ENCODE data around the gene CDC42BPG. TPM values are rescaled to one million over a fixed set of nuclear protein-coding genes. Genes with fewer than 3 reads are reported as not detected.

The CDC42BPG gene
- total and polyA plus RNA-seq, 9 of the 15 experiments (the other 6 are each of a cell fraction or from before 2014, with no cell fraction given), result 0.04 to 8.8 (median 2.1) TPM

DNA sequence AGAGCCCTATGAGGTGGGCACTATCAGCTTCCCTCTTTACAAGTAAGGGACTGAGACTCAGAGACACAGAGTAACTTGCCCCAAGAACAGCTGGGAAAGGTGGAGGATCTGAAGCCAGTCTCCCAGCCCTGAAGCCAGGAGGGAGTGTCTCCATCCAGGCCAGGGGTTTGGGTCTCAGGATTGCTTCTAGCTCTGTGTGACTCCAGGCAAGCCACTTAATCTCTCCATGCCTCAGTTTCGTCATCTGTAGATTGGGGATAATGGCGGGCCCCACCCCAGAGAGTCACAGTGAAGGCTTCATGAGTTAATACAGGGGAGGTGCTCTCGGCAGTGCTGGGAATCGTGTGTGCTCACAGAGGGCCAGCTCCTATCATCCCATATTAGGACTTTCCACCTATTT, 52.0 kb downstream of the CDC42BPG start:
- no peaks in the 10 kb centered on the region for H3K27me3 ChIP-seq (ENCODE audit: control insufficient read depth in 2 of 2, insufficient read depth in 2 of 2, low read length in 2 of 2)
- H3K4me1 ChIP-seq (replicated peaks in 1 of 2; ENCODE audit: control insufficient read depth in 2 of 2, insufficient read depth in 2 of 2, low read length in 2 of 2), result peaks cover 3 to 36% of the 10 kb centered on the region in 2 experiments; a peak in 4 of 5 replicates
- no peak overlapping the region for H2AFZ ChIP-seq (ENCODE audit: low read depth, low read length)
- TF ChIP-seq ESRRA (IDR thresholded peaks at IDR 0.05; ENCODE audit: borderline replicate concordance, low read depth), result no peak
- no peak for TF ChIP-seq HNRNPH1 (optimal IDR thresholded peaks at IDR 0.05; ENCODE audit: low read depth, low read length)
- TF ChIP-seq LEF1 (IDR thresholded peaks at IDR 0.05), result no peak
- TF ChIP-seq BDP1 (IDR thresholded peaks at IDR 0.05; ENCODE audit: insufficient read depth, insufficient read length), result no peak
- TF ChIP-seq, protein P1, sequence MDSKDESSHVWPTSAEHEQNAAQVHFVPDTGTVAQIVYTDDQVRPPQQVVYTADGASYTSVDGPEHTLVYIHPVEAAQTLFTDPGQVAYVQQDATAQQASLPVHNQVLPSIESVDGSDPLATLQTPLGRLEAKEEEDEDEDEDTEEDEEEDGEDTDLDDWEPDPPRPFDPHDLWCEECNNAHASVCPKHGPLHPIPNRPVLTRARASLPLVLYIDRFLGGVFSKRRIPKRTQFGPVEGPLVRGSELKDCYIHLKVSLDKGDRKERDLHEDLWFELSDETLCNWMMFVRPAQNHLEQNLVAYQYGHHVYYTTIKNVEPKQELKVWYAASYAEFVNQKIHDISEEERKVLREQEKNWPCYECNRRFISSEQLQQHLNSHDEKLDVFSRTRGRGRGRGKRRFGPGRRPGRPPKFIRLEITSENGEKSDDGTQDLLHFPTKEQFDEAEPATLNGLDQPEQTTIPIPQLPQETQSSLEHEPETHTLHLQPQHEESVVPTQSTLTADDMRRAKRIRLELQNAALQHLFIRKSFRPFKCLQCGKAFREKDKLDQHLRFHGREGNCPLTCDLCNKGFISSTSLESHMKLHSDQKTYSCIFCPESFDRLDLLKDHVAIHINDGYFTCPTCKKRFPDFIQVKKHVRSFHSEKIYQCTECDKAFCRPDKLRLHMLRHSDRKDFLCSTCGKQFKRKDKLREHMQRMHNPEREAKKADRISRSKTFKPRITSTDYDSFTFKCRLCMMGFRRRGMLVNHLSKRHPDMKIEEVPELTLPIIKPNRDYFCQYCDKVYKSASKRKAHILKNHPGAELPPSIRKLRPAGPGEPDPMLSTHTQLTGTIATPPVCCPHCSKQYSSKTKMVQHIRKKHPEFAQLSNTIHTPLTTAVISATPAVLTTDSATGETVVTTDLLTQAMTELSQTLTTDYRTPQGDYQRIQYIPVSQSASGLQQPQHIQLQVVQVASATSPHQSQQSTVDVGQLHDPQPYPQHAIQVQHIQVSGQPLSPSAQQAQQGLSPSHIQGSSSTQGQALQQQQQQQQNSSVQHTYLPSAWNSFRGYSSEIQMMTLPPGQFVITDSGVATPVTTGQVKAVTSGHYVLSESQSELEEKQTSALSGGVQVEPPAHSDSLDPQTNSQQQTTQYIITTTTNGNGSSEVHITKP (IDR thresholded peaks at IDR 0.05; ENCODE audit: partially characterized antibody), result no peak
- 0 out of 2 replicates have a peak, but pooled peaks have one; percentile 28 for TF ChIP-seq BCOR (IDR thresholded peaks at IDR 0.05)
- TF ChIP-seq STAT5B (CRISPR knock-in tag; IDR thresholded peaks at IDR 0.05), result no peak
- peak in 1 of 2 experiments; percentile 29; a peak in 1 of 4 replicates for TF ChIP-seq KDM1A (IDR thresholded peaks at IDR 0.05)
- 0 out of 4 replicates have a peak, but pooled peaks of 1 of the 2 experiments have one; percentile 20 for TF ChIP-seq RCOR1 (IDR thresholded peaks at IDR 0.05; ENCODE audit: borderline replicate concordance in 1 of 2, low read depth in 2 of 2, low read length in 2 of 2)
- TF ChIP-seq ETS2 (tag; IDR thresholded peaks at IDR 0.05; ENCODE audit: borderline replicate concordance, poor library complexity, severe bottlenecking), result no peak
- no peaks in the 10 kb centered on the region for H3K9me1 ChIP-seq (ENCODE audit: control insufficient read depth, insufficient read depth, low read length)
- no peaks in the 10 kb centered on the region for H3K9me3 ChIP-seq (replicated peaks; ENCODE audit: control insufficient read depth, insufficient read depth, low read depth, low read length)
- ChIA-PET POLR2A (interaction anchor here (0.6 kb wide), 1 partner anchor 203 kb away, joined by 3 read pairs; no protein-coding TSS in a partner anchor), CTCF (ENCODE audit: low intra/inter-chr PET ratio) (interaction anchor here (1.3 kb wide), 1 partner anchor 132 kb away, joined by 4 read pairs; the partner anchor contains the start of gene PPP2R5B)
- H3K9ac ChIP-seq (ENCODE audit: insufficient read depth in 1 of 2, low read depth in 2 of 2, low read length in 2 of 2), result no peak overlapping the region
- in situ Hi-C loops (cut with MboI), result no loop called here
- ATAC-seq (no peak), DNase-seq (ENCODE audit: extremely low read depth in 1 of 4, low spot score in 3 of 4) (no peak), FAIRE-seq (no peak)
- BruUV-seq (replicated peaks), result no TSS peak
- no peaks in the 10 kb centered on the region for H3K36me3 ChIP-seq (ENCODE audit: control insufficient read depth, insufficient read depth, low read length)
- WGBS (ENCODE audit: insufficient coverage, low coverage, missing lambda C conversion rate), result 57% methylated on average over 4 of the region's 4 CpGs
- H3K4me3 ChIP-seq, result no peak overlapping the region
- H3K27ac ChIP-seq (ENCODE audit: extremely low read depth, low read depth, low read length), result no peak overlapping the region
- no peak overlapping the region for H3K4me2 ChIP-seq (ENCODE audit: insufficient read depth, low read length)
- H4K20me1 ChIP-seq (replicated peaks; ENCODE audit: control insufficient read depth, insufficient read depth, low read length), result no peaks in the 10 kb centered on the region
- intact Hi-C loops (cut with micrococcal nuclease), result no loop called here
- no peaks in the 10 kb centered on the region for H3K79me2 ChIP-seq (ENCODE audit: control insufficient read depth, insufficient read depth, low read length)

Data from K562 (cell line).